Stimulated activated CD8-positive, alpha-beta memory T cell treated with anti-CD3 and anti-CD28 coated beads, Interleukin-7, amount 100 ng/mL, for 4 hours (primary cell): Measurements from ENCODE around the gene MEF2A.

Experiments used
- DNase-seq, 2 donors: peaks; one replicate each; pipeline ENCODE4 v3.0.0-alpha.2; 2020; ENCODE audit warnings: low read depth in 2 of 2

The MEF2A gene

DNA sequence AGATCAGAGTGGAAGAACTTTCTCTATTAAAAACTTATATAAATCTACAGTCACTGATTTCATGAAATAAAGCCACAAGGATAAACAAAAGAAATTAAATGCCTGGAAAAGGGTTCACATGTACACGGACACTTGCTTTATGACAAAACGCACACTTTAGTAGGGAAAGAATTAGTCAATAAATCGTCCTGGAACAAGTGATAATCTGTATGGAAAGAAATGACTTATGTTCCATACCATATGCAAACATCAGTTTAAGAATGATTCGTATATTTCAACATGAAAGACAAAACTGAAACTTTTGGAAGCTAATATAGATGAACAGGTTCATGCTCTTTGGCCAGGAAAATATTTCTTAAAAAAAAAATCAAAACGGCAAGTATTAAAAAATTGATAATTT lies 40.2 kb downstream of the MEF2A start:
- no peak for DNase-seq

DNA sequence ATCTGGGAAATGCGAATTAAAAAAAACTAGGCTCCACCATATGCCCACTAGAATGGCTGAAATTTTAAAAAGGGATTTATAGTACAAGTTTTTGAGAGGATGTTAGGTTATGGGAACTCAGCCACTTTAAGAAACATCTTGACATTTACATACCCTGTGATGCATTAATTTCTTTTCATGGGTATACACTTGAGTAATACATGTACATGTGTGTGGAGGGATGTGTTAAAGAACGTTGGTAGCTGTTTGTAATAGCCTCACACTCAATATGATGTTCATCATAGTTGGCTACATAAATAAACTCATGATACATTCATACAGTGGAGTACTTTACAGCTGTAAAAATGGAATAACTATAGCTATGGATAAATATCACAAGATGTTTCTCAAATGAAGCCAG lies 40.9 kb downstream of the MEF2A start:
- DNase-seq, result no peak

DNA sequence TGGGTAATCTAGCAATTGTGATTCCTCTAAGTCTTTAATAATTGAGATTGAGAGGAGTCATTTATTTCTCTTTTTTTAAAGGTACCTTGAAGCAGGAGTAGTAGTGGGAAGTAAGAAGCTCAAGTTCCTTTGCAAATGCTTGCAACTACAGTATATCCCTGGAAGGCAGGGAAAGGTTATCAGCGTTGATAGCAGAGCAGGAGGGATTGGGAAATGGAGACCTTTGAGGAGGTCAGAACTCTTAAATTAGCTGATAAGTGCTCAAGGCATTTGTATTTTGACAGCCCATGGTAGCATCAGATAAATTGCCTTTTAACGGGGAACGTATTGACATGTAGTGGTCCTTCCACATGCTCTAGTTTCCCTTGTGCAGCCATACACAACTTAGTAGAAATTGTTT lies 47.7 kb downstream of the MEF2A start:
- no peak for DNase-seq

DNA sequence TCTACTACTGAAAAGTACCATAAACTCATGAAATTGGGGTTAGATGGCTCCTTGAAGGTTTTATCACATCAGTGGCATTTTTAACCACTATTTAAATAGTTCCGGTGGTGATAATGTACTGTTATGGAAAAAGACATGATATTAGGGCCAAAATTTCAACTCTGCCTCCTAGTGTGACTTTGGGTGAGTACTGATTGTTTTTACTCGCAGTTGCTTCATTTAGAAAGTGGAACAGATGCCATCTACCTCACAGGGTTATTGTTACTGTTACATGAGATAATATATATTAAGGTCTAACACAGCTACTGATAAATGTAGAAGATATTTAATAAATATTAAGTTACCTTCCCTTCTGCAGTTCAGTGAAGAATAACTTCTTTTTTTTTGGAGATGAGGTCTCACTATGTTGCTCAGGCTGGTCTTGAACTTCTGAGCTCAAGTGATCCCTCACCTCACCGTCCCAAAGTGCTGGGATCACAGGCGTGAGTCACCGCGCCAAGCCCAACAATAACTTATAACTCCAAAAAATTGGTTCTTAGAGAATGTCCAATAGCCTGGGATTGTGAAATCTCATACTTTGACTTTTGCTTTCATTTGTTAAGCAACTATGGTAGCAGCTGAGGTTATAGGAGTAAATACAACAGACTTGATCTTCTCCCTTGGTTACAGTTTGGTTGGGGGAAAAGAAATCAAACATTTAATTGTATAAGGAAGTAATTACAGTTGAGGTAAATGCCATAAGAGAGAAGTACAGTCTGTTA lies 48.3 kb downstream of the MEF2A start:
- no peak for DNase-seq

DNA sequence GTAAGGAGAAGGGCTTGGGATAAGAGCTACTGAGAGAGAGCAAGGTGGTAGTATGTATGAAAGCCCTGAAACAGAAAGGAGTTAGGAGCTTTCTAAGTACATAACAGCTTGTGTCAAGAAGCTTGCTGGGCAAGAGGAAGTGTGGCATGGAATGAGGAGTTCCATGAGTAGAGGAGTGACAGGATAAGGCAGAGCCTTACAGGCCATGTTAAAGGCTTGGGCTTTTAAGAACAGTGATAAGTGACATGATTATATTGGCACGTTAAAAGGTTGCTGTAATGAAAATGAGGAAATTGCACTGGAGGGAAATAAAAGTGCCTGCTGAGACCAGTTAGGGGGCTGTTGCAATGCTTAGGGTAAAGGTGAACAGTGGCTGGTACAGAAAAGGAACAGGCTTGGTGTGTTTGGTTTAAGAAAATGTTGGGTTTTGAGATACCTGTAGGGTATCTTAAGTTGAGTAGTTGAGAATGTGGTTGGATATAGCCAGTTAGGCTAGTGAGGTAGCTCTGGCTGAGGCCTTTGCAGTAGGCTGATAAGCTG lies 49.0 kb downstream of the MEF2A start:
- DNase-seq, result no peak

DNA sequence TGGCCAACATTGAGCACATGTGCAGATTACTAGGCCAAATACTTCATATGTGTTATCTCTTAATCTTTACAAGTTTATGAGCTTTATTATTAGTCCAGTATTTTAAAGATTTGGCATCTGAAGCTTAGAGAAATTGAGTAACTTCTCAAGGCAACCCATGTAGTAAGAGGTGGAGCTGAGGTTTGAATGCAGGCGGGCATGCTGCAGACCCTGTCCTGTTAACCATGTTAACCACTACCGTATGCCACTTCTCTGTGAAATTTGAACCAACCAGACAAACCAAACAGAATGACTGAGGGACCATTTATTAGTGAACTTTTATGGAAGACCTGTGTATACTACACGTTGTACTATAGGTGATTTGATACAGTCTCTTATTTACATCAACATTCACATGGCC lies 49.7 kb downstream of the MEF2A start:
- DNase-seq, result no peak

DNA sequence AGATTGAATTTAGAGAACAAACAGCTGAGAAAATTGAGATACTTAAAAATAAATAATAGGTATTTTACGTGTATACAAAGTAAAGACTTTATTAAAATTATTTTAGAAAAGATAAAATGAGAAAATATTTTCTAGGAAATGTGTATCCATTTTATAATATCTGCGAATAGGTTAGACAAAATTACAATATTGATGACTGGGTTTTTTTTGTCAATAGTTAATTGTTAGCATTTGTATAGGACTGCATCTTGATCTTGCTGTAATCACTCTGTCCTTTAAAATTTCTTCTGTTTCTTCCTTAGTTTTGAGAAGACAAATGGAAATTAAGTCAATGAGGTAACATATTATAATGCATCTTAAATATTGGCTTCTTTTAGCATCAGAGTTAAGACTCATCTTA lies 50.3 kb downstream of the MEF2A start:
- DNase-seq, result no peak

DNA sequence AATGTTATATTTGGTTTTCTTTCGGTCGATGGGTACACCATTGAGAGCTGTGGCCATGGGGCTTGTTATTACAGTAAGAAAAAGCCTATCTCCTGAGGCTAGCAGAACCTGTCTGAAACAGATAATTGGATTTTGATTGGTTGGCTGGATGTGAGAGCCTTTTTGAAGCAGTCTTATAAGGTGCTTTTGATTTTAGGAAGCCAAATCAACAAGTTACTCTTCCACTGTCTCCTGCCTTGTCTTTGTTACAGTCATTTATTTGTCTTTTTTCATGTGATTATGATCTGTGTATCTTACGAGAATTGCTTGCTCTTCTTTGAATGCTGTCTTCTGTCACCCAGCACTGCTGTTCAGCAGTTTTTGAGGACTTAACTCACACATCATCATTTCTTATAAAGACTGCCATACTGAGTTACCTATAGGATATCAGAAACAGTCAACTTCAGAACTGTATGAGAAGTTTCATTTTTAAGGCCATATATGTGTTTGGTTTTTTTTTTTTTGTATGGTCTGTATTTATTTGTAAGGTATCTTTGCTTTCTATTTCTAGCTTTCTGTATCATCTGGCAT lies 51.1 kb downstream of the MEF2A start:
- DNase-seq, result no peak

DNA sequence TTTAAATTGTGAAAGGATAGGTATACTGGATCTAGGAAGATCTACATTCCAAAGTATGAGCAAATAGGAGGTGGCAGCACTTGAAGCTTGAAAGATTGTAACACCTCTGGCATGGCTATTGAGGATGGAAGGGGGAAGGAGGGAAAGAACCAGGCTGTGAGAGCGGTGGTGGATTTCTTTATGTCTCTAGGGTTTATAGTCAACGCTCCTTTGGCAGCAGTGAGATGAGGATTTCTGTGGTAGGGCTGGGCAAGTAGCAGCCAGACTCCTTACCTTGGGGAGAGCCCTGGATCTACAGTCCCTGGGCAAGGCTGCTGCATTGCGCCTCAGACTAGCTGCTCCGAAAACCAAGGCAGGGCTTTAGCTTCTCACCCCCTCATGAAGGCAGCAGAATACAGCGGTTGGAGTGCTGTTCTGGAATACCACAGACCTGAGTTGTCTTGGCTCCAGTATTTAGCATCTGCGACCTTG lies 53.2 kb downstream of the MEF2A start:
- DNase-seq, result no peak

DNA sequence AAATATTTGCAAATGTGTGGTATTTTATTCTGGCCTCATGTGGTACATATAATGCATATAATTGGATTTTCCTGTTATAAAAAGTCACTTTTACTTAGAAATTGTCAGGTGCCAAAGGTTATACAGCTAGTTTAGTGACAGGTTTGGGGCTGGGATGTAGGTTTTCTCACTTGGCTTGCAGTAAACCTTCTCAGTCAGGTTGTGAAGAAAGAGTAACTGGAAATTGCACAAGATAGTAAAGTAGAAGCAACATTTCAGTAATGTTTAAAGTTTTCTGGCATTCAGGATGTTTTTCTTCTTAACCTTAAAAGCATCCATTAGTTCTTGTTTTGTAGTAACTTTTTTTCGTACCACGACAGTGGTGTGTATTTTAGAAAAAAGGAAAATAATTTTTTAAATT lies 53.9 kb downstream of the MEF2A start:
- no peak for DNase-seq

DNA sequence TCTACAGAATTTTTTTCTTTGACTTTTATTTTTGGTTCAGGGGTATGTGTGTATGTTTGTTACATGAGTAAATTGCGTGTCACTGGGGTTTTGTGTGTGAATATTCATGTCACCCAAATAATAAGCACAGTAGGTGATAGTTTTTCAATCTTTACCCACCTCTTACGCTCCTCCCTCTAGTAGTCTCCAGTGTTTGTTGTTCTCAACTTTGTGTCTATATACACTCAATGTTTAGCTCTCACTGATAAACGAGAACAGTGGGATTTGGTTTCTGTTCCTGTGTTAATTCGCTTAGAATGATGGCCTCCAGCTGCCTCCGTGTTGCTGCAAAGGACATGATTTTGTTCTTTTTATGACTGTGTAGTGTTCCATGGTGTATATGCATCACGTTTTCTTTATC lies 54.4 kb downstream of the MEF2A start:
- no peak for DNase-seq

DNA sequence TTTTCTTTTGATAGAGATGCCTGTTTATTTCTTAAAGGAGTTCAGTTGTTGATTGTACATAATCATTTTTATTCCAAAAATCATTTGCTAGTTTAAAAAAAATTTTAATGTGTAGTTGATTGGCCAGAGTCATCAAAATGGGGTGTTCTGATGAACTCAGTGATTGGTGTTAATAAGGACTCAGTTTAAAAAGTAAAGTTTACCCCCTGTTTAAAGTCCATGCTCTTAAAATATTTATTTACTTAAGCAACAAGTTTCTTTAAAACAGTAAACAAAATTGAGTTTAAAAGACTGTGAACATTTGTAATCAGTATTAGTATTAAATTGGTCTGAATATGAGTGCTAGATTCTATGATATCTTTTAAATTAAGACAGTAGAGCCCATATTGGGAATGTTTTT lies 56.0 kb downstream of the MEF2A start:
- DNase-seq, result no peak

DNA sequence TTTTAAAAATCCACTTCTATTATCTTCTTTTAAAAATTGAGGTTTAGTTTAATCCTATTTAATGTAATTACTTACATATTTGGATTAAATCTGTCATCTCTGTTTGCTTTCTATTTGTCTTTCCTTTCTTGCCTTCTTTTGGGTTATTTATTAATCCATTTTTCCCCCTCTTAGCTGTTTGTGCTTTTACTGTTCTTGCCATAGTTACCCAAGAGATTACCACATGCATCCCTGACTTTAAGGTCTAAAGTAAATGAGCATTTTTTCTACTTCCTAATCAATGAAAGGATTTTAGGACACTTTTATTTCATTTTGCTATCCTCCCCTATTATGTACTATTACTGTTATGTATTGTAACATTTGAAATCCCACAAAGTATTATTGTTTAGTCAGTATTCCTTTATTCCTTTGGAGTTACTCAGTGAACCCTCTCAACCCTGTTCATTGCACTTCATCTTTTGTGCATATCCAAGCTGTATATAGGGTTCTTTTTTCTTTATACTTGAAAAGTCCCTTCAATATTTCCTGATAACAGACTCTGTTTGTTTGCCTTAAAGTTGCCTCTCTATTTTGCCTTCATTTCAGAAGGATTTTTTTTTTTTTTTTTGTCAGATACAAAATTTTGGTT lies 62.7 kb downstream of the MEF2A start:
- DNase-seq, result no peak

DNA sequence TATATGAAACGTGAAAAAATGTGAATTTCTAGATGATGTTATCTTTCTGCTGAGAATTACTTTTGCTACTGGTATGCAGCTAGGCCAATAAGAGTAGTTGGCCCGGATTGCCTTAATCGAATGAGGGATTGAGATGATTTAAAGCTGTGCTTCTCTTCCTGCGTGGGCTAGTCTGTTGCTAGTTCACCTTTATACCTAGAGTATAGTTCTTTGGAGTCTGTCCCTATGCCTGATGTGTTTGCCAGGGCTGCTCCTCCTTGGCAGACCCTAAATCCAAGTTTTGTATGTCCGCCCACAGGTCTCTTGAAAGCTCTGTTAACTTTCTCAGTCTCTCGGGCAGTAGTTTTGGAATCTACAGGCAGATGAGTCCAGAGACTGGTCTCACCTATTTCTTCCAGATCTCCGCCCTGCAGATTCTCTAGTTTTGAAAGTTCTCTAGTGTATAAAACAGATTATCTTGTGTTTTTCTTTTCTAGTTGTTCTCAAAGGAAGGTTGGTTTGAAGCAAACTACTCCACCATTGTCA lies 64.9 kb downstream of the MEF2A start:
- DNase-seq, result no peak

DNA sequence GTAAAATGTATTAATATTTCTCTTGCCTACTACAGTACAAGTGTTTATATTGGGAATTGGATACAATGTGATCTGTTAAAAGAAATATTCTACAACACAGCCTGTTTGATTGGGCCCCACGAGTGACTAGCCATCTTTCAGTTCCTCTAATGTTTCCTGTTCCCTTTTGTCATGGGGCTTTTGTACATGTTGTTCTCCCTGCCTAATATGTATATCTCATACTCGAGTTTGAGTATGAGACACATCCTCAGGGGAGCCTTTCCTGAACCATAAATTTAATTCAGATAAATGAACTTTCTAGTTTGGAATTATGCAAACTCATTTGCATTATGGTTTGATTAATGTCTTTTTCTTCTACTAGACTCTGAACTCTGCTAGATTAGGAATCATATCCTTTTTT lies 65.5 kb downstream of the MEF2A start:
- no peak for DNase-seq

DNA sequence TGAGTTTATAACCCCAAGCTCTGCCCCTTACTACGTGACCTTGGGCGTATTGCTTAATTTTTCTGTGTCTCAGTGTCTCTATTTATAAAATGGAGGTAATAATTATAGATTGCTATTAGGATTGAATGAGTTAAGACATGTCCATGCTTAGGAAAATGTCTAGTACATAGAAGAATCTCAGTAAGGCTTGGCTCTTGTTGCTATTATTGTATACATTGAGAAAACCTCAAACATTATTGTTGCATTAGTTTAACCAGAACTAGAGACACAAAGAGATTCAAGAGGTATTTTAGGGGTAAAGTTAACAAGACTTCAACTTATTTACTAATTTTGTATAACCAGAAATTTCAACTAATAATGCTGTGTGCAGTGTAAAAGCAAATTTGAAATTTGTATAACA lies 66.7 kb downstream of the MEF2A start:
- no peak for DNase-seq

DNA sequence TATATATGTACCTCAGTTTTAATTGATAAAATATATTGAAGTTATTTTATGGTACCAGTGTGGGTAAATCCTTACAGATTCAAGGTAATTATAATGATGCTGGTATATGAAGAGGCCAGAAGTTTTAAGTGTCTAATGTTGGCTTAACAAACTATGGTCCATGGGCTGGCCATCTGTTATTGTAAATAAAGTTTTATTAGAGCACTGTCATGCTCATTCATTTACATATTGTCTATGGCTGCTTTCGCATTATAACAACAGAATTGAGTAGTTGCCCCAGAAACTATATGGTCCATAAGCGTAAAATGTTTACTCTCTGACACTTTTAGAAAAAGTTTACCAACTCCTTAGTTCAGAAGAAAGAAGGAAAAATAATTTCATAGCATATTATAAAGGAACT lies 67.9 kb downstream of the MEF2A start:
- DNase-seq, result no peak

DNA sequence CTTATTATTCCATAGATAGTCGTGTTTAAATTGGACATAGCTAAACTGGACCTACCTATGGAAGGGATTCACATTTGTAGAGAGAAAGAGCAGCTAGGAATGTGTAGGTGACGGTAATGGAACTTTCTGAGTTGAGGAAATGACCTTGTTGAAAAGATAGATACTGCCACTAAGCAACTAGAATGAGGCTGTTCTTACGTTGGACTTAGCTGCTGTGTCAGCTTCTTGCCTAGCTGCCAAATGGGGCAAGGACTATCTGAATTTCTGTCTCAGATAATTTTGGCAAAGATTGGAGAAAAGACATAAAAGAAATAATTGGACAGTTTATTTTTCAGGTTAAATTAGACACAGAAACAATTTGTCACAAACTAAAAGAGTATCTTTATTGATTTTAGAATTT lies 68.8 kb downstream of the MEF2A start:
- no peak for DNase-seq

DNA sequence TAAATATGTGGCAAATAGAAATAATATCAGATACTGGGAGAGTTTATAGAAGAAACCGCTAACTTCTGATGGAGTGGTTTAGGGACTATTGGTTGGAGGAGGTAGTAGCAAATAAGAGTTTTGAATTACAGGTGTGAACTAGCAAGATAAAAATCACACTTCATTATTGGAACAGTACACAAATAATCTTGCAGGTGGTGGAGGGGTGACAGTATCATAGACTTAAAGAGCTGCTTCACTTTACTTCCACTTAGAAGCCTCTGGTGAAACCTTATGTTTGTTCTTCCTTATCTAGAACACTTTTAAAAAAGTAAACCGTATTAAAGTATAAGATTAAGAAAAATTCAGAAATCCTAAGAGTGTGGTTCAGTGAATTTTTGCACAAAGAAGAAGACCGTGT lies 69.4 kb downstream of the MEF2A start:
- no peak for DNase-seq

DNA sequence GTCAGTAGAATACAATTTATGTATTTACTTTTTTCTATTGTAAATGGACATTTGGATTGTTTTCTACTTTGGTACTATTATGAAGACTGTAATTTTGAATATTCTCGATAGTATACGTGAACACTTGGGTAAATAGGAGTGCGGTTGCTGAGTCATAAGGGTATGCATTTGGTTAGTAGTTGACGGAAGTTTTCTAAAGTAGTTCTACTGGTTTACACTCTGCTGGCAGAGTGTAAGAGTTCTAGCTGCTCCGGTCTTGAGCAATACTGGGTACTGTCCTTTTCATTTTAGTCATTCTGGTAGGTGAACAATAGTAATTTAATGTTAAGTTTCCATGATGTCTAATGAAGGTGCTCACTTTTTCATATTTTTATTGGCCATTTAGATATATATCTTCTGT lies 70.0 kb downstream of the MEF2A start:
- no peak for DNase-seq

DNA sequence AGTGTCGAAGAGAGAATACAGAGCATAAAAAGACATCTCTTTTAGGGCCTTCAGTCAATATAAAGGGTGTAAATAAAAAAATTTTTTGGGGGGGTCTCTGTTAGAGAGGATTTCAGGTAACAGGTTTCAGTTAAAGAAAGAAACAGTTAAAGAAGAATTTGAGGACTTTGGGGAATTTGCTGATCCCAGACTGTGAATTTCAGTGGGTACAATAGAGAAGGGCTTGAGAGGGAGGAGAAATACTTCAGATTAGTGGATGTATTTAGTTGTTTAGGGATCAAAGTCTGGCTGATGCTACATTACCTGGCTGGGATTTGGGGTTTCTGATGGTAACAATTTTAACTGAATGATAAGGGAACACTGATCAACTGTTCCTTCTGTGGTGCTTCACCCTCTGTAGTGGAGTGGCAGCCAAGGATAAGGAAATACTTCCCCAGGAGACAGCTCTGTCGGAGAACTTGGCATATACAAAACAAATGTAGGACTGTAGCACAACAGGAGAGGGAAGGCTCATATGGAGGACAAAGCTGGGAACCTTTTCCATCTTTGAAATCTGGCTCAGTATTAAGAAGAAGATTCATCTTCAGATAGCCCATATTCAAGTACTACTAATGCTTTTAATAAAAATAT lies 79.2 kb downstream of the MEF2A start:
- DNase-seq, result no peak

DNA sequence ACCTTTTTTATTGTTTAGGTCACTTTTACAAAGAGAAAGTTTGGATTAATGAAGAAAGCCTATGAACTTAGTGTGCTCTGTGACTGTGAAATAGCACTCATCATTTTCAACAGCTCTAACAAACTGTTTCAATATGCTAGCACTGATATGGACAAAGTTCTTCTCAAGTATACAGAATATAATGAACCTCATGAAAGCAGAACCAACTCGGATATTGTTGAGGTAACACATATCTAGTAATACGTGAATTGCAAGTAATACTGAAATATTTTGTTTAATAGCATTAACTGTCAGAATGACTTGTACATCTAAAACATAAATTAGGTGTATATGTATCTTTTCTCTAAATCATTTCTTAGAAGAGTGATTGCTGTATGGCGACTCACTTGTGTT lies 79.8 kb downstream of the MEF2A start:
- no peak for DNase-seq
